K562 (cell line): ENCODE results near the gene BRSK1. TPM values are rescaled to one million over a fixed set of nuclear protein-coding genes. Genes with fewer than 3 reads are reported as not detected.

ENCODE experiments used
- ATAC-seq: fragments of 200-7000 bp; cut with Tn5 transposase; 3 replicates; pipeline ENCODE4 v1.9.1; 2020; ENCODE audit warnings: moderate library complexity
- BruUV-seq: library from RNA; stranded (reverse); fragments of 400-500 nt; replicated peaks from 2 replicates; lab custom pipeline; 2021; lab: Mats Ljungman, UMichigan
- CTCF ChIA-PET: fragments of 300-600 bp; formaldehyde crosslinking; extraction: SDS; loops from one replicate; lab custom pipeline; 2021; ENCODE audit warnings: low intra/inter-chr PET ratio; lab: Yijun Ruan, JAX
- POLR2A ChIA-PET: fragments of 300-600, 350-650 bp; sonication (Branson Sonifier 250); formaldehyde crosslinking; extraction: SDS; loops from one replicate; lab custom pipeline; 2021; ENCODE audit warnings: antibody characterized with exemption, inconsistent platforms; lab: Yijun Ruan, JAX
- DNase-seq, 4 experiments: peaks; one replicate each; pipeline versions ENCODE4 v3.0.0 to v3.0.0-alpha.2; 2011 to 2018; ENCODE audit warnings: low spot score in 3 of 4, mixed read lengths in 3 of 4; ENCODE audit errors: extremely low read depth in 1 of 4
- FAIRE-seq: peaks from 2 replicates; lab custom pipeline; 2011; peaks lifted over from hg19 to GRCh38; lab: Jason Lieb, UNC
- H2AFZ ChIP-seq: 2 replicates; pipeline ENCODE4 v1.6.0; 2011; ENCODE audit warnings: low read depth, low read length, control low read depth, inconsistent platforms
- H3K27ac ChIP-seq: fragments of 200-600 bp; 3 replicates; pipeline ENCODE4 v1.8.0; 2011; ENCODE audit warnings: low read depth, mild to moderate bottlenecking, control low read depth, inconsistent platforms, low read length, moderate library complexity, mixed read lengths; ENCODE audit errors: extremely low read depth
- H3K27me3 ChIP-seq, 2 experiments: fragments of 300-600 bp in 1 of 2; 2 replicates in 1 of 2; 3 replicates in 1 of 2; pipeline versions ENCODE4 v1.6.0 to v1.8.0; 2011; ENCODE audit warnings: inconsistent platforms in 2 of 2, low read length in 2 of 2, mild to moderate bottlenecking in 1 of 2, mixed read lengths in 1 of 2, moderate library complexity in 1 of 2; ENCODE audit not compliant: control insufficient read depth in 2 of 2, insufficient read depth in 2 of 2
- H3K36me3 ChIP-seq: fragments of 300-600 bp; 3 replicates; pipeline ENCODE4 v1.8.0; 2011; ENCODE audit warnings: mild to moderate bottlenecking, low read length, inconsistent platforms; ENCODE audit not compliant: control insufficient read depth, insufficient read depth
- H3K4me1 ChIP-seq, 2 experiments: fragments of 200-600 bp in 1 of 2; replicated peaks in 1 of 2; 2 replicates in 1 of 2; 3 replicates in 1 of 2; pipeline versions ENCODE4 v1.5.1 to v1.8.0; 2011; ENCODE audit warnings: inconsistent platforms in 2 of 2, low read length in 2 of 2, mild to moderate bottlenecking in 1 of 2, mixed read lengths in 1 of 2, moderate library complexity in 1 of 2; ENCODE audit not compliant: control insufficient read depth in 2 of 2, insufficient read depth in 2 of 2
- H3K4me2 ChIP-seq: 2 replicates; pipeline ENCODE4 v1.6.1; 2011; ENCODE audit warnings: low read length, control low read depth, inconsistent platforms, mixed read lengths; ENCODE audit not compliant: insufficient read depth
- H3K4me3 ChIP-seq: fragments of 200-600 bp; sonication (generic), shearing (Covaris generic); 2 replicates; pipeline ENCODE4 v1.5.1; 2016; ENCODE audit warnings: control low read depth, inconsistent platforms
- H3K79me2 ChIP-seq: fragments of 200-600 bp; 3 replicates; pipeline ENCODE4 v1.8.0; 2011; ENCODE audit warnings: low read length, inconsistent platforms; ENCODE audit not compliant: control insufficient read depth, insufficient read depth
- H3K9ac ChIP-seq, 2 experiments: 2 replicates each; pipeline versions ENCODE4 v1.6.0 to v1.6.1; 2011; ENCODE audit warnings: low read depth in 2 of 2, low read length in 2 of 2, control low read depth in 1 of 2, inconsistent platforms in 1 of 2, mild to moderate bottlenecking in 1 of 2, mixed read lengths in 1 of 2; ENCODE audit not compliant: insufficient read depth in 1 of 2
- H3K9me1 ChIP-seq: one replicate; pipeline ENCODE4 v1.6.0; 2011; ENCODE audit warnings: inconsistent platforms, mild to moderate bottlenecking, low read length, moderate library complexity; ENCODE audit not compliant: control insufficient read depth, insufficient read depth
- H3K9me3 ChIP-seq: replicated peaks from 2 replicates; pipeline ENCODE4 v1.5.1; 2011; ENCODE audit warnings: low read depth, low read length, inconsistent platforms; ENCODE audit not compliant: control insufficient read depth, insufficient read depth
- H4K20me1 ChIP-seq: replicated peaks from 2 replicates; pipeline ENCODE4 v1.6.1; 2011; ENCODE audit warnings: low read length, inconsistent platforms, mixed read lengths; ENCODE audit not compliant: control insufficient read depth, insufficient read depth
- NFATC3 ChIP-seq: fragments of 450-650 bp; IDR thresholded peaks from 2 replicates; pipeline ENCODE4 v1.6.1; 2017; ENCODE audit warnings: mild to moderate bottlenecking
- POLR2G ChIP-seq: fragments of 200-400 bp; formaldehyde crosslinking; IDR thresholded peaks from 2 replicates; pipeline ENCODE4 v1.6.1; 2017; ENCODE audit warnings: low read depth, mild to moderate bottlenecking, antibody characterized with exemption, low read length, moderate library complexity
- RBFOX2 ChIP-seq: fragments of 200-400 bp; formaldehyde crosslinking; IDR thresholded peaks from 2 replicates; pipeline ENCODE4 v1.6.1; 2017; ENCODE audit warnings: low read depth, mild to moderate bottlenecking, low read length, moderate library complexity
- STAT5A ChIP-seq: IDR thresholded peaks from 2 replicates; pipeline ENCODE4 v1.6.1; 2012; ENCODE audit warnings: low read length, inconsistent platforms, borderline replicate concordance
- WGBS: fragments of 100-300 bp; shearing (Covaris generic); methylation state at CpG from one replicate; pipeline ENCODE4 v1.1.6; 2016; ENCODE audit warnings: low coverage, mixed read lengths; ENCODE audit not compliant: insufficient coverage; ENCODE audit errors: missing lambda C conversion rate; 5-methylcytosine and 5-hydroxymethylcytosine counted together
- in situ Hi-C: fragments of 300-500 bp; cut with MboI; formaldehyde crosslinking; loops from 4 replicates; pipeline ENCODE4 v1.15.0; 2018; ENCODE audit warnings: inconsistent platforms, mixed read lengths
- intact Hi-C: fragments of 100-400 bp; cut with micrococcal nuclease; formaldehyde crosslinking; loops from 2 replicates; pipeline ENCODE4 v1.14.2; 2022
- polyA plus RNA-seq, 8 experiments: library from polyadenylated mRNA; depleted of rRNA in 4 of 8; stranded (reverse) in 5 of 8; unstranded in 3 of 8; fragments of >200 nt; fragmentation: Nextera tagmentation in 2 of 8; fragmentation: Illumina TruSeq in 1 of 8; extraction: Ambion mirVana in 2 of 8; extraction: Trizol in 1 of 8; gene quantifications; 2 replicates each; pipeline versions ENCODE4 v1.2.1 to v1.2.3, GENCODE V29; 2011 to 2014; ENCODE audit warnings: inconsistent platforms in 1 of 8, missing spikeins in 1 of 8
- total RNA-seq, 7 experiments: library from RNA; depleted of rRNA in 6 of 7; stranded (reverse); fragments of >200 nt in 6 of 7; fragmentation: Illumina TruSeq in 2 of 7; extraction: Trizol in 2 of 7; gene quantifications; 2 replicates each; pipeline versions ENCODE4 v1.2.1 to v1.2.3, GENCODE V29; 2011 to 2021; ENCODE audit warnings: low replicate concordance in 1 of 7

The BRSK1 gene
- total and polyA plus RNA-seq, 9 of the 15 experiments (the other 6 are each of a cell fraction or from before 2014, with no cell fraction given): 1.7 to 9.3 (median 3.8) TPM; not detected in 2

DNA sequence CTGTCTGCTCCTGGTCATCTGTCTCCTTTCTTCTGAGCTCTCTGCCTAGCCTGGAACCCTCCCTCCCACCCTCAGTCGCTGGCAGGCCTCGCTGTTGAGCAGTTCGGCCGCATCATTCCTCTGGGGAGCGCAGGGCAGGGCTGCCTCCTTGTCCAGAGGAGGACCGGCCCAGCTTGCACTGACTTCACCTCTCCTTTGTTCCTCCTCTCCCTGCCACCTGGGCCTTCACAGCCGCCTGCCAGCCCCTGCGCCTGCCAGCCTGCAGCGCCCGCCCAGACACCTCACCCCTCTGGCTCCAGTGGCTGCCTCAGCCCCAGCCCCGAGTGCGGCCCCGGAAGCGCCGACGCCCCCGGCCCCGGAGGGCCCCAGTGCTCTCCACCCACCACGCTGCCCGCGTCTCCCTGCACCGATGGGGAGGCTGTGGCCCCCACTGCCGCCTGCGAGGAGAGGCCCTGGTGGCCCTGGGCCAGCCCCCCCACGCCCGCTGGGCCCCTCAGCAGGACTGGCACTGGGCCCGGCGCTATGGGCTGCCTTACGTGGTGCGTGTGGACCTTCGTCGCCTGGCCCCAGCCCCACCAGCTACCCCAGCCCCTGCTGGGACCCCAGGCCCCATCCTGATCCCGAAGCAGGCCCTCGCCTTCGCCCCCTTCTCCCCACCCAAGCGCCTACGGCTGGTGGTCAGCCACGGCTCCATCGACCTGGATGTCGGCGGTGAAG, 63.1 kb downstream of the BRSK1 start:
- Histone ChIP-seq H3K9me3 (no peaks in the 10 kb centered on the region), H3K9ac (peak overlapping the region in 1 of 2 experiments; percentile 37; a peak in 1 of 4 replicates), H3K79me2 (peaks cover 6% of the 10 kb centered on the region), H3K36me3 (peaks cover 63% of the 10 kb centered on the region; the same call in 2 of the 3 replicates), H2AFZ (no peak overlapping the region), H3K27ac (no peak overlapping the region), H3K27me3 (no peaks in the 10 kb centered on the region), H4K20me1 (no peaks in the 10 kb centered on the region; the same call in 1 of the 2 replicates), H3K4me1 (peaks cover under 1 to 77% of the 10 kb centered on the region in 2 experiments; a peak in 4 of 5 replicates), H3K4me2 (no peak overlapping the region), H3K9me1 (peaks cover 5% of the 10 kb centered on the region), H3K4me3 (no peak overlapping the region)
- FAIRE-seq (no peak), DNase-seq (no peak), ATAC-seq (no peak)
- POLR2A ChIA-PET: interaction anchor here (1.0 to 1.2 kb wide), 2 partner anchors 26 to 67 kb away, joined by 3 to 5 read pairs; partner anchors contain the start of gene HSPBP1
- intact Hi-C loops (no loop called here), in situ Hi-C loops (no loop called here)
- 91% methylated on average over 15 of the region's 41 CpGs for WGBS
- CTCF ChIA-PET: no interaction called here
- no TSS peak for BruUV-seq
- TF ChIP-seq NFATC3: no peak
- TF ChIP-seq STAT5A: no peak
- peak; percentile 34; the same call in 1 of the 2 replicates for TF ChIP-seq RBFOX2
- TF ChIP-seq POLR2G: peak; percentile 44; the same call in 1 of the 2 replicates
